ENCODE measurements around the gene FMN1.

The FMN1 gene

DNA sequence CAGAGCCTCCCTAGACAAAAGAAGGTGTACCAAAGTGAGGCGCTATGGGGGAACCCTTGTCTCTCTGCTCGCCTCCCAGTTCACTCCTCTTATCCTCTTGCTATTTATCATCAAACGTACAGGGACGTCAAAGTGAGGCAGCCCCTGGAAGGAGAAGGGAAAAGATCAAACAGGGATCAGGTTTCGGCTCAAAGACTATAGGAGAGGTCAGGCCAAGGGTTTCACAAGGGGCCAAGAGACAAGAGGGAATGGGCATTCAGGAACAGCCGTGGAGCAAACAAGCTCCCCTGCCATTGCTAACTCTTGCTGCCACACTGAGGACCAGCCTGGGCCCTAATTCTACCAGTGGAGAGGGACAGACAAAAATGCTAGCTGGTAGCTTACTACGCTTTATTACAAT is 308.1 kb downstream of the FMN1 start:
- in situ Hi-C loops (cut with HindIII; ENCODE audit: low sequenced_read_pairs) = no loop called here
- DNase-seq (ENCODE audit: low read depth) = no peak
- H3K4me3 ChIP-seq (ENCODE audit: low read depth, low read length) = no peak overlapping the region
- TF ChIP-seq, protein P1, sequence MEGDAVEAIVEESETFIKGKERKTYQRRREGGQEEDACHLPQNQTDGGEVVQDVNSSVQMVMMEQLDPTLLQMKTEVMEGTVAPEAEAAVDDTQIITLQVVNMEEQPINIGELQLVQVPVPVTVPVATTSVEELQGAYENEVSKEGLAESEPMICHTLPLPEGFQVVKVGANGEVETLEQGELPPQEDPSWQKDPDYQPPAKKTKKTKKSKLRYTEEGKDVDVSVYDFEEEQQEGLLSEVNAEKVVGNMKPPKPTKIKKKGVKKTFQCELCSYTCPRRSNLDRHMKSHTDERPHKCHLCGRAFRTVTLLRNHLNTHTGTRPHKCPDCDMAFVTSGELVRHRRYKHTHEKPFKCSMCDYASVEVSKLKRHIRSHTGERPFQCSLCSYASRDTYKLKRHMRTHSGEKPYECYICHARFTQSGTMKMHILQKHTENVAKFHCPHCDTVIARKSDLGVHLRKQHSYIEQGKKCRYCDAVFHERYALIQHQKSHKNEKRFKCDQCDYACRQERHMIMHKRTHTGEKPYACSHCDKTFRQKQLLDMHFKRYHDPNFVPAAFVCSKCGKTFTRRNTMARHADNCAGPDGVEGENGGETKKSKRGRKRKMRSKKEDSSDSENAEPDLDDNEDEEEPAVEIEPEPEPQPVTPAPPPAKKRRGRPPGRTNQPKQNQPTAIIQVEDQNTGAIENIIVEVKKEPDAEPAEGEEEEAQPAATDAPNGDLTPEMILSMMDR (IDR thresholded peaks at IDR 0.05; ENCODE audit: low read depth, low read length, missing control alignments) = no peak

DNA sequence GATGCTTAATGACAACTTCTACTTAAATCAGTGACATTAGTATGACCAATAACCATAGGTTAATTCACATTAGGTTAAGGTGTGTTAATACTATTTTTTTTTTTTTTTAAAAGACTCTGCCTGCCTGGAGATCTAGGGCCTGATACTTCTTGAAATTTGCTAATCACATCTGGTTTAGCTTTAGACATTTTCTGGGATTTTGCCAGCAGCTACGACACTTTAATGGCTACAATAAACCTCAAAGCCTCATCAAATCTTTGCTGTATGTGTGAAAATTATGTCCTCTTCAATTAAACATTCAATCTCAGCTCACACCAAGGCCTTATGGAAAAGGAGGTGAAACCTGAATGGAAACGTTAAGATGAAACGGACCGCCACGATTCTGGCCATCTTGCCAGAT is 308.8 kb downstream of the FMN1 start:
- in situ Hi-C loops (cut with HindIII; ENCODE audit: low sequenced_read_pairs) = no loop called here
- TF ChIP-seq, protein P1 (IDR thresholded peaks at IDR 0.05; ENCODE audit: low read depth, low read length, missing control alignments) = no peak
- DNase-seq (ENCODE audit: low read depth) = no peak
- no peak overlapping the region for H3K4me3 ChIP-seq (ENCODE audit: low read depth, low read length)

DNA sequence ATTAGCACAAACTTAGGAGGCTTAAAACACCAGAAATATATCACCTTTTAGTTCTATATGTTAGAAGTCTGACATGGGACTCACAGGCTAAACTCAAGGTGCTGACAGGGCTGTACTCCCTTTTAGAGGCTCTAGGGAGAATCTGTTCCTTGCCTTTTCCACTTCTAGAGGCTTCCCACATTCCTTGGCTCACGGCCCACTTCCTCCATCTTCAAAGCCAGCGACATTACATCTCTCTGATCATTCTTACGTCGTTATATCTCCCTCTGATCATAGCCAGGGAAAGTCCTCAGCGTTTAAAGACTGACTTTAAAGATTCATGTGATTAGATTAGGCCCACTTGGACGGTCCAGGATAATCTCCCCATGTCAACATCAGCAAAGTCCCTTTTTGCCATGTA is 310.4 kb downstream of the FMN1 start:
- in situ Hi-C loops (cut with HindIII; ENCODE audit: low sequenced_read_pairs) = no loop called here
- TF ChIP-seq, protein P1 (IDR thresholded peaks at IDR 0.05; ENCODE audit: low read depth, low read length, missing control alignments) = no peak
- DNase-seq (ENCODE audit: low read depth) = no peak
- no peak overlapping the region for H3K4me3 ChIP-seq (ENCODE audit: low read depth, low read length)

DNA sequence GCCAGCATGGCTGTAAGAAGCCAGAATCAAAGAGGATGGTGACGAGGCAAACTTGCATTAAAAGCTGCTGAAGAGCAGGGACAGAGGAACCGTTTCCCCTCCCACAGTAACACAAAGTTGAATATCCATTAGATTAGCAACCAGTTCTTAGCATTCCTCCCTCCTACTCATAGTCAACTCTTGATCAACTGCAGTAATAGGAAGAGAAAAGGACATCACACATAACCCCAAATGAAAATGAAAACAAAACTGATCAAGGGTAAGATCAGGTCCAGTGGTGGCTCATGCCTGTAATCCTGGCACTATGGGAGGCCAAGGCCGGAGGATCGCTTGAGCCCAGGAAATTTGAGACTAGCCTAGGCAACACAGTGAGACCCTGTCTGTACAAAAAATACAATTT is 311.6 kb downstream of the FMN1 start:
- H3K4me3 ChIP-seq (ENCODE audit: low read depth, low read length) = no peak overlapping the region
- in situ Hi-C loops (cut with HindIII; ENCODE audit: low sequenced_read_pairs) = no loop called here
- TF ChIP-seq, protein P1 (IDR thresholded peaks at IDR 0.05; ENCODE audit: low read depth, low read length, missing control alignments) = no peak
- DNase-seq (ENCODE audit: low read depth) = no peak

DNA sequence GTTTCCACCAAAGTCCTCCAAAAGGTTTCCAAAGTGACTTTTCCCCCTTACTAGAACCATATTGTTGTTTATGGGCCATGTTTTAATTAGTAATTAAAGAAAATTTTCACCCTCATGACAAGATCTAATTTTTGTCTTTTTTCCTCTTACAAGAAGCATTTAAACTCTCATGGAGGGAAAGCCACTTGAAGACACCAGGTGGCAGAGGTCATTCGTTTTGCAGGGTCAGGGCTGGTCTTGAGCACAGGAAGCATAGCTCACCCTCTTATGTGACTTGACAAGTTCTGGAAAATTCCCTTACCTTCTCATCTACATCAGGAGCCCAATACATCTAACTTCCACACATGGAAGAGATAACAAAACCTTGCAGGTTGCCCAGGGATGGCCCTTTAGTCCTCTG is 313.0 kb downstream of the FMN1 start:
- in situ Hi-C loops (cut with HindIII; ENCODE audit: low sequenced_read_pairs) = no loop called here
- no peak for DNase-seq (ENCODE audit: low read depth)
- H3K4me3 ChIP-seq (ENCODE audit: low read depth, low read length) = no peak overlapping the region
- TF ChIP-seq, protein P1 (IDR thresholded peaks at IDR 0.05; ENCODE audit: low read depth, low read length, missing control alignments) = no peak

DNA sequence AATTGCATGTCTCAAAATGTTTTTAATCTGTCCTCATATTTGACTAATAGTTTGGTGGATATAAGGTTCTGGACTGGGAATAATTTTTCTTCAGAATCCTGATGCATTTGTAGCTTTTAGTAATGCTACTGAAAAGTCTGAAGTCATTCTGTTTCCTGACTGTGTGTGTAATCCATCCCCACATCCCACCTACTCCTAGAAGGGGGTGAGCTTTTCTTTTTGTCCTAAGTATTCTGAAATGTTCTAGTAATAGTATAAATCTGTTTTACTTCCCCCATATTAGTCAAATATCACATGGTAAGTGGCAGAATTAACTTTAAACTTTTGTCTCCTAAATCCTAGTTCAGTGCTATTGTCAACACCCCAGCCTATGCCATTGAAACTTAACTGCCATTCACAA is 313.9 kb downstream of the FMN1 start:
- TF ChIP-seq, protein P1 (IDR thresholded peaks at IDR 0.05; ENCODE audit: low read depth, low read length, missing control alignments) = no peak
- DNase-seq (ENCODE audit: low read depth) = no peak
- no peak overlapping the region for H3K4me3 ChIP-seq (ENCODE audit: low read depth, low read length)
- in situ Hi-C loops (cut with HindIII; ENCODE audit: low sequenced_read_pairs) = no loop called here

DNA sequence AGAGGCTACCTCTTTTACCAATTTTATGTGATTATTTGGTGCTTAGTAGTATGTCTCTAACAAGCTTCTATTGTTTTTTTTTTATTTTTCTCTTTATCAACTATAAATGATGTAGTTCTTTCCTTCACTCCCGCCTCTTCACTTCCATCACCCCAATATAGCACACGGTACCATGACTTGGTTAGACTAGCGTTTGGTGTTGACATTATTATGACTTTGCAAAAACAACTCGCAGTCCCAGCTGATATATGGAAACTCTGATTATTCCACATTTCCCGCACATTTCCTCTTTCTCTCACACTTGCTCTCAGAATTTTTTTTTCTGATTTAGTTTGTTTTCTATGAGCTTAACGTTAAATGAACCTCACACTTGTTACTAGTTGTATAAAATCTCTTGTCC is 314.5 kb downstream of the FMN1 start:
- in situ Hi-C loops (cut with HindIII; ENCODE audit: low sequenced_read_pairs) = no loop called here
- no peak for DNase-seq (ENCODE audit: low read depth)
- TF ChIP-seq, protein P1 (IDR thresholded peaks at IDR 0.05; ENCODE audit: low read depth, low read length, missing control alignments) = no peak
- H3K4me3 ChIP-seq (ENCODE audit: low read depth, low read length) = no peak overlapping the region

Data from astrocyte of the cerebellum (primary cell).